Uterus (tissue), 2 donors: ENCODE data around the gene CCT7.

ENCODE experiments used
- CTCF ChIP-seq, 4 experiments: fragments of 200-600 bp in 2 of 4; fragments of 450-650 bp in 2 of 4; sonication (generic) in 2 of 4; IDR thresholded peaks; one replicate each; pipeline ENCODE4 v1.5.1; 2016 to 2019; ENCODE audit warnings: antibody characterized with exemption in 4 of 4, mild to moderate bottlenecking in 2 of 4, moderate library complexity in 1 of 4
- POLR2A ChIP-seq, 2 donors: fragments of 450-650 bp; IDR thresholded peaks; one replicate each; pipeline ENCODE4 v1.6.1; 2016; ENCODE audit warnings: antibody characterized with exemption in 2 of 2, mild to moderate bottlenecking in 1 of 2, moderate library complexity in 1 of 2

- TF ChIP-seq CTCF (IDR thresholded peaks at IDR 0.05) (no peak), POLR2A (IDR thresholded peaks at IDR 0.05) (no peak)
These were observed 16.9 kb upstream of the CCT7 start for GRCh38 chr2:73217160-73217559.
